ENCODE data around the gene KCNA5. TPM values are rescaled to one million over a fixed set of nuclear protein-coding genes. Genes with fewer than 3 reads are reported as not detected.

The KCNA5 gene
- total and polyA plus RNA-seq, 9 of the 15 experiments (the other 6 are each of a cell fraction or from before 2014, with no cell fraction given): not detected

DNA sequence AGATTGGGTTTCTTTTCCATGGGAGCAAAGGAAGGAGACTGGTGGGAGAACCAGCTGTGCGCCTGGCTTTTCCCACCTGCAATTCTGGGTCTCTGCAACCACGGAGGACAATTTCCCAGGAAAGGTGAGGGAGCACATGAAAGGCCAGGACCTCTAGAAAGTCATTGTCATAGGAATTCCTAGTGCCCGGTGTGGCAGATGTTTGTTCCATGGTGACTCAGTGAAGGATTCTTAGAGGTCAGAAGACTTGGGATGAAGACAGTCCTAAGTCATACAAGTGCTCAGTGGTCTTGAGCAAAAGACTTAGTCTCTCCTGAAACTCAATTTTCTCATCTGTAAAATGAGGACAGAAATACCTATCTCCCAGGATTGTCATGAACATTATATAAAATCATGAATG is 51.3 kb downstream of the KCNA5 start:
- no peak for FAIRE-seq

More for the DNA sequence above, 51.3 kb downstream of the KCNA5 start:
- DNase-seq (ENCODE audit: extremely low read depth in 1 of 4, low spot score in 3 of 4): no peak
- Histone ChIP-seq H4K20me1 (replicated peaks; ENCODE audit: control insufficient read depth, insufficient read depth, low read length) (0 out of 2 replicates have a peak, but pooled peaks cover 9% of the 10 kb centered on the region), H3K9me3 (replicated peaks; ENCODE audit: control insufficient read depth, insufficient read depth, low read depth, low read length) (no peaks in the 10 kb centered on the region), H3K4me2 (ENCODE audit: insufficient read depth, low read length) (no peak overlapping the region), H3K36me3 (ENCODE audit: control insufficient read depth, insufficient read depth, low read length) (no peaks in the 10 kb centered on the region), H3K4me1 (replicated peaks in 1 of 2; ENCODE audit: control insufficient read depth in 2 of 2, insufficient read depth in 2 of 2, low read length in 2 of 2) (no peaks in the 10 kb centered on the region), H2AFZ (ENCODE audit: low read depth, low read length) (no peak overlapping the region), H3K79me2 (ENCODE audit: control insufficient read depth, insufficient read depth, low read length) (no peaks in the 10 kb centered on the region), H3K4me3 (no peak overlapping the region), H3K9me1 (ENCODE audit: control insufficient read depth, insufficient read depth, low read length) (no peaks in the 10 kb centered on the region), H3K27ac (ENCODE audit: extremely low read depth, low read depth, low read length) (no peak overlapping the region), H3K27me3 (ENCODE audit: control insufficient read depth in 2 of 2, insufficient read depth in 2 of 2, low read length in 2 of 2) (peaks cover 0 to 4% of the 10 kb centered on the region in 2 experiments; a peak in 1 of 5 replicates), H3K9ac (ENCODE audit: insufficient read depth in 1 of 2, low read depth in 2 of 2, low read length in 2 of 2) (no peak overlapping the region)
- TF ChIP-seq NFE2L1 (tag; IDR thresholded peaks at IDR 0.05; ENCODE audit: borderline replicate concordance, low read depth) (no peak), ETS2 (tag; IDR thresholded peaks at IDR 0.05; ENCODE audit: borderline replicate concordance, poor library complexity, severe bottlenecking) (no peak)
- TF ChIP-seq, protein P1, sequence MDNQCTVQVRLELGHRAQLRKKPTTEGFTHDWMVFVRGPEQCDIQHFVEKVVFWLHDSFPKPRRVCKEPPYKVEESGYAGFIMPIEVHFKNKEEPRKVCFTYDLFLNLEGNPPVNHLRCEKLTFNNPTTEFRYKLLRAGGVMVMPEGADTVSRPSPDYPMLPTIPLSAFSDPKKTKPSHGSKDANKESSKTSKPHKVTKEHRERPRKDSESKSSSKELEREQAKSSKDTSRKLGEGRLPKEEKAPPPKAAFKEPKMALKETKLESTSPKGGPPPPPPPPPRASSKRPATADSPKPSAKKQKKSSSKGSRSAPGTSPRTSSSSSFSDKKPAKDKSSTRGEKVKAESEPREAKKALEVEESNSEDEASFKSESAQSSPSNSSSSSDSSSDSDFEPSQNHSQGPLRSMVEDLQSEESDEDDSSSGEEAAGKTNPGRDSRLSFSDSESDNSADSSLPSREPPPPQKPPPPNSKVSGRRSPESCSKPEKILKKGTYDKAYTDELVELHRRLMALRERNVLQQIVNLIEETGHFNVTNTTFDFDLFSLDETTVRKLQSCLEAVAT (IDR thresholded peaks at IDR 0.05): no peak
- 2% methylated on average over 3 of the region's 3 CpGs for WGBS (ENCODE audit: insufficient coverage, low coverage, missing lambda C conversion rate)
- no TSS peak for BruUV-seq (replicated peaks)
- in situ Hi-C loops (cut with MboI): no loop called here
- intact Hi-C loops (cut with micrococcal nuclease): no loop called here
- ATAC-seq: no peak
- CTCF ChIA-PET (ENCODE audit: low intra/inter-chr PET ratio): no interaction called here
- POLR2A ChIA-PET: interaction anchor here (1.1 kb wide), 1 partner anchor 9 kb away, joined by 4 read pairs; no protein-coding TSS in a partner anchor

Other genes with a start within 250 kb of the KCNA5 start
- not detected in 2 replicates for gene KCNA1, start 134.0 kb upstream of the KCNA5 start, total RNA-seq (2014; rRNA removed)
- gene KCNA1, start 134.0 kb upstream of the KCNA5 start, total RNA-seq (2014; rRNA removed; fragmentation: Illumina TruSeq; extraction: Trizol): not detected in 2 replicates
- not detected in 2 replicates for gene KCNA1, start 134.0 kb upstream of the KCNA5 start, total RNA-seq (2015; rRNA removed; fragmentation: Illumina TruSeq; extraction: Trizol)
- not detected in 2 replicates for gene KCNA1, start 134.0 kb upstream of the KCNA5 start, total RNA-seq (2021)
- gene KCNA1, start 134.0 kb upstream of the KCNA5 start, polyA plus RNA-seq (2011; rRNA removed): not detected in 2 replicates
- gene KCNA1, start 134.0 kb upstream of the KCNA5 start, polyA plus RNA-seq (2014; fragmentation: Illumina TruSeq; extraction: Trizol): not detected in 2 replicates
- gene KCNA1, start 134.0 kb upstream of the KCNA5 start, polyA plus RNA-seq (2014; fragmentation: Nextera tagmentation; extraction: Ambion mirVana): not detected
- not detected in 2 replicates for gene KCNA1, start 134.0 kb upstream of the KCNA5 start, polyA plus RNA-seq (2014; rRNA removed)